ENCODE measurements around the gene LUM.

DNA sequence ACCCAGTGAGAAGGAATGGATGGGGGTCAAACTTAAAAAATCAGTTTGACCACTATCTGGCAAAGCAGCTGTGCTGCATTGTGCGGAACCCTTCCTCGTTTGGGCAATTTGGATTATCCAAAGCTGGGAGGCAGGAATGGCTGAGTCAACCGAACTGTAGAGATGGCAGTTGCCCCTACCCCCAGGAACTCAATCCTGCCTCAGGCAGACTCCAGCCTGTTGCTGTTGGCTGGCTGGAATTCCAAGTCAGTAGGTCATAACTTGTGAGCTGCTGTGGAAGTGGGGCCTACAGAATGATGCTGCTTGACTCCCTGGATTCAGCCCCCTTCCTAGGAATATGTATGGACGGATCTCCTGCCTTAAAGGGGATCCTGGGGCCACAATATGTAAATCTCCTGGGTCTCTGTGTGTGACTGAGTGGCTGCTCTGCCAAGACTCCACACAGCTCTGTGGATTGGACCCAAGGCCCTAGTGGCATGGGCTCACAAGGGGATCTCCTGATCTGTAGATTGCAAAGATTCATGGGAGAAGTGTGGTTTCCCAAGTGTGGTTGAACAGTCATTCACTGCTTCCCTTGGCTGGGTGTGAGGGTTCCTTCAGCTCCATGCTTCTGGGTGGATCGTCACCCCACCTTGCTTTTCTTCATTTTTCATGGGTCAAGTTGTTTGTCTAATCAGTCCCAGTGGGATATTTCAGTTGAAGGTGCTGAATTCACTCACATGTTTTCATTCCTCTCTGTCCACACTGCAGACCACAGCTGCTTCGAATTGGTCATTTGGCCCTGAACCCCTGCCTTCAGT, 19.2 kb downstream of the LUM start:
- TF ChIP-seq, protein P1, sequence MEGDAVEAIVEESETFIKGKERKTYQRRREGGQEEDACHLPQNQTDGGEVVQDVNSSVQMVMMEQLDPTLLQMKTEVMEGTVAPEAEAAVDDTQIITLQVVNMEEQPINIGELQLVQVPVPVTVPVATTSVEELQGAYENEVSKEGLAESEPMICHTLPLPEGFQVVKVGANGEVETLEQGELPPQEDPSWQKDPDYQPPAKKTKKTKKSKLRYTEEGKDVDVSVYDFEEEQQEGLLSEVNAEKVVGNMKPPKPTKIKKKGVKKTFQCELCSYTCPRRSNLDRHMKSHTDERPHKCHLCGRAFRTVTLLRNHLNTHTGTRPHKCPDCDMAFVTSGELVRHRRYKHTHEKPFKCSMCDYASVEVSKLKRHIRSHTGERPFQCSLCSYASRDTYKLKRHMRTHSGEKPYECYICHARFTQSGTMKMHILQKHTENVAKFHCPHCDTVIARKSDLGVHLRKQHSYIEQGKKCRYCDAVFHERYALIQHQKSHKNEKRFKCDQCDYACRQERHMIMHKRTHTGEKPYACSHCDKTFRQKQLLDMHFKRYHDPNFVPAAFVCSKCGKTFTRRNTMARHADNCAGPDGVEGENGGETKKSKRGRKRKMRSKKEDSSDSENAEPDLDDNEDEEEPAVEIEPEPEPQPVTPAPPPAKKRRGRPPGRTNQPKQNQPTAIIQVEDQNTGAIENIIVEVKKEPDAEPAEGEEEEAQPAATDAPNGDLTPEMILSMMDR (IDR thresholded peaks at IDR 0.05), result no peak
- TF ChIP-seq POLR2A (IDR thresholded peaks at IDR 0.05), result no peak
